ENCODE measurements around the gene DVL2.
"Not testable (repeated sequence)": the region's sequence is repeated elsewhere in the genome, so short reads cannot be mapped to it uniquely, and the experiment has no call there.

Gene DVL2

DNA sequence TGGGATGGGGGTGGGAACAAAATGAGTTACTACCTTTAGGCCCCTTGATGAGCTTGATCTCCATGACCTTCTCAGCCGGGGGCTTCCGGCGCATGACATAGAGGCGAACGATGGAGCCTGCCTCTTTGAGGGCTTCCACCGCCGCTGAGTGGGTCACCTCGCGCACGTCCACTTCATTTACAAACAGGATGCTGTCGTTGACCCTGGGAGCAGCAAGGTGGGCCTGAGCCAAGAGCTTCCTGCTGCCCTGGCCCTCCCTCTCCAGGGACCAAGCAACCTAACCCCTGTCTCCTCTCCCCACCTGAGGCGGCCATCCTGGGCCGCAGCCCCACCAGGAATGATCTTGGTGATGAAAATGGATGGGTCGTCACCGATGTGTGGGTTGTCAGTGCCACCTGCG, 30.9 kb downstream of the DVL2 start:
- DNase-seq (ENCODE audit: low read depth, low spot score): no peak

GRCh38 chr17:7196651-7197401, 37.5 kb downstream of the DVL2 start:
- no peak for DNase-seq (ENCODE audit: low read depth, low spot score)

- DNase-seq (ENCODE audit: low read depth, low spot score): no peak
Measured at GRCh38 chr17:7195971-7196370, 38.3 kb downstream of the DVL2 start.

GRCh38 chr17:7192271-7192937, 41.9 kb downstream of the DVL2 start:
- DNase-seq (ENCODE audit: low read depth, low spot score): no peak

GRCh38 chr17:7191571-7192270, 42.6 kb downstream of the DVL2 start:
- DNase-seq (ENCODE audit: low read depth, low spot score): no peak

- no peak for DNase-seq (ENCODE audit: low read depth, low spot score)
Measured at GRCh38 chr17:7191069-7191468, 43.2 kb downstream of the DVL2 start.

GRCh38 chr17:7190276-7190917, 43.9 kb downstream of the DVL2 start:
- DNase-seq (ENCODE audit: low read depth, low spot score): no peak

DNA sequence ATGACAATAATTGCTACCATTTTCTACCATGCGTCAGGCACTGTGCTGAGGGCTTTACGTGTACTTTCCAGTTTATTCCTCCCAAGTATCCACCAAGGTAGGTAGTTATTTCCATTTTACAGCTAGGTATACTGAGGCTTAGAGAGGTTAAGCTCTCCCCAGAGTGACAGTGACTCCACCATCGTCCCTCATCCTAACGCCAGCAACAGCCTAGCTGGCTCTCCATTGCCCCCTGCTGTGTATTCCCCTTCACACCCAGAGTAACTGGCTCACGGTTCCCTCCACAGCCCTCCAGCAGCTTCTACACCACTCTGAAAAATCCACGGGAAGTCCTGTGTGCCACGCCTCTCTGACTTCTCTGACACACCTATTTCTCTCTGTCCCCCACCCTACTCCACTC, 48.1 kb downstream of the DVL2 start:
- no peak for DNase-seq (ENCODE audit: low read depth, low spot score)

- no peak for DNase-seq (ENCODE audit: low read depth, low spot score)
Measured at GRCh38 chr17:7184647-7185046, 49.7 kb downstream of the DVL2 start.

GRCh38 chr17:7184091-7184488, 50.2 kb downstream of the DVL2 start:
- DNase-seq (ENCODE audit: low read depth, low spot score): no peak

DNA sequence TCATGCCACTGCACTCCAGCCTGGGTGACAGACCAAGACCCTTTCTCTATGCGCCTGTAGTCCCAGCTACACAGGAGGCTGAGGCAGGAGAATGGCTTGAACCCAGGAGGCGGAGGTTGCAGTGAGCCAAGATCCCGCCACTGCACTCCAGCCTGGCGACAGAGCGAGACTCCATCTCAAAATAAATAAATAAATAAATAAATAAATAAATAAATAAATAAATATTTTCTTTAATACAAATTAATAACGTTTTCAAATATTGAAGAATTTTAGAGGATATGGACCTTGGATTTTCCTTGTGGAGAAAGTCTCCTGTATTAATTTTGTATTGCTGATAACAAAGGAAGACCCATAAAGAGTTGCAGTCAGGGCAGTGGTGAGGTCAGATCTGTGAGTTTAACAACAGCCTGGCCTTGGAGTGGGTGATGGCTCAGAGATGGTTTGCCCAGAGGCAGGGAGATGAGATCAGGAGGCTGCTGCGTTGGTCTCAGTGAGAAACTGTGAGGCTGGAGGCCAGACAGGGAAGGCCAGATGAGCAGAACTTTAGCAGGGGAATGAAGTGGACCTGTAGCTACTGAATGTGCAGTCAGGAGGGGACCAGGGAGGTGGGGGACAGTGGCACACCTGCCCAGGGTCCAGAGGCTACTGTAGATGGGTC, 50.8 kb downstream of the DVL2 start:
- no peak for DNase-seq (ENCODE audit: low read depth, low spot score)

- DNase-seq (ENCODE audit: low read depth, low spot score): not testable (repeated sequence)
Measured at GRCh38 chr17:7182101-7182500, 52.2 kb downstream of the DVL2 start.

GRCh38 chr17:7179317-7180254, 54.7 kb downstream of the DVL2 start, which contains the start of gene ASGR1:
ASGR1 (minus strand) TSS chr17:7179370; CDS start chr17:7178563, 807 bp downstream.
- DNase-seq (ENCODE audit: low read depth, low spot score): no peak

- no peak for DNase-seq (ENCODE audit: low read depth, low spot score)
Measured at GRCh38 chr17:7178973-7179316, 55.4 kb downstream of the DVL2 start.

GRCh38 chr17:7177954-7178477, 56.3 kb downstream of the DVL2 start:
- DNase-seq (ENCODE audit: low read depth, low spot score): no peak

- no peak for DNase-seq (ENCODE audit: low read depth, low spot score)
Measured at GRCh38 chr17:7177191-7177953, 56.9 kb downstream of the DVL2 start.

DNA sequence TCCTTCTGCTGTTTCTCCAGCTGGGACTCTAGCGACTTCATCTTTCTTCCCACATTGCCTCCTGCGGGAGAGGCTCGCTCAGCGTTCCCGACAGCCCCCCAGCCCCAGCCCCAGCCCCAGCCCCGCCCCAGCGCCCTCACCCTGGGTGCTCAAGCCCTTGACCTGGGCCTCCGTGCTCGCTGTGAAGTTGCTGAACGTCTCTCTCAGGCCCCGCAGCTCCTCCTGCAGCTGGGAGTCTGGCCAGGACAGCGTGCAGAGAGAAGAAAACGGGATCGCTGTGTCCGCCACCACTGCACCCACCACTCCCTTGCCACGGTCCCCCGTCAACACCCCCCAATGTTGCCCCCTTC, 57.5 kb downstream of the DVL2 start:
- DNase-seq (ENCODE audit: low read depth, low spot score): no peak

- no peak for DNase-seq (ENCODE audit: low read depth, low spot score)
Measured at GRCh38 chr17:7176107-7176840, 58.0 kb downstream of the DVL2 start.
